HG03378 (cell line): ENCODE results near the gene TMEM185B.

Experiments
- ATAC-seq: cut with Tn5 transposase; IDR thresholded peaks from one replicate; pipeline ENCODE4 v1.9.1; 2021; ENCODE audit warnings: mild to moderate bottlenecking, moderate library complexity; ENCODE audit not compliant: unreplicated experiment

The TMEM185B gene

DNA sequence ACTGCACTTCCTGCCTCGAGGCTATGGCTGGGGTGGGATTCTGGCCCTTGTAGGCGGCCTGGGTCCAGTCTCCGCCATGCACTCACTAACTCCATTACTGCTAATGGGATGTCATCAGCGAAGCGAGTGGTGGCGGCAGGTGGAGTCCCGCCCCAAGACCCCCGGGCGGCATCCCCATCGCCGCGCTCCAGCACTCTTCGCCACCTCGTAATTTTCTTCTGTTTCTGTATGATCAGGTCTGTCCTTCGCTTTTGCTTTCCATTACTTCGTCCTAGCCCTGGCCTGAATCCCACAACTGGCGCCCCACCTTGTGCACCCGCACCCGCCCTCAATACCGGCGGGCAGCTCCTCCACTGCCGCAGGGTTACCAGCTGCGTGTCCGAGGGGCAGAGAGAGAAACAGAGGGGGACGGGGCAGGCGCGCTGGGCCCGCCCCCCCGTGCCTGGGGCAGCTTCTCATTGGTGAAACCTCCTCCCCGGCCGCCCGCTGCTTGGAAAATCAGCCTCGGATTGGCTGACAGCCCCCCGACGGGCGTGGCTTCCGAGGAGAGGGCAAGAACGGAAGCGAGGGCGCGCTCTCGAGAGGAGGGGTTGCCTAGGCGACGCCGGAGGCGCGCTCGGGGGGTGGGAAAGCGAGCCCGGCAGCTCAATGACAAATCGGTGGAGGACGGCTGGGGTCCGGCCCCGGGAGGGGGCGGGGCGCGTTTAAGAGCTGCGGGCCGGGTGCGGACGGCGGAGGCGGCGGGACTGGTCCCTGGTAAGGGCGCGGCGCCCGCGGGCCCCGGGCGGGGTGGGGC lies 29.2 kb upstream of the TMEM185B start, which contains the start of gene RALB:
RALB (plus strand) TSS at position 628 of the 796 bp plus-strand sequence. CDS start 25,813 bp downstream, outside the sequence.
- ATAC-seq, result peak; percentile 89

- ATAC-seq, result peak; percentile 1
Observed at GRCh38 chr2:120251880-120252224, 28.7 kb upstream of the TMEM185B start.

- no peak for ATAC-seq
Observed at GRCh38 chr2:120251078-120251477, 27.9 kb upstream of the TMEM185B start.

- no peak for ATAC-seq
Observed at GRCh38 chr2:120250640-120251039, 27.4 kb upstream of the TMEM185B start.

GRCh38 chr2:120247851-120248250 lies 24.7 kb upstream of the TMEM185B start:
- ATAC-seq, result no peak

- ATAC-seq, result no peak
Observed at GRCh38 chr2:120246546-120247300, 23.5 kb upstream of the TMEM185B start.

- ATAC-seq, result no peak
Observed at GRCh38 chr2:120245520-120246332, 22.5 kb upstream of the TMEM185B start.

GRCh38 chr2:120244656-120245519 lies 21.7 kb upstream of the TMEM185B start:
- no peak for ATAC-seq

GRCh38 chr2:120243875-120244553 lies 20.8 kb upstream of the TMEM185B start:
- no peak for ATAC-seq

DNA sequence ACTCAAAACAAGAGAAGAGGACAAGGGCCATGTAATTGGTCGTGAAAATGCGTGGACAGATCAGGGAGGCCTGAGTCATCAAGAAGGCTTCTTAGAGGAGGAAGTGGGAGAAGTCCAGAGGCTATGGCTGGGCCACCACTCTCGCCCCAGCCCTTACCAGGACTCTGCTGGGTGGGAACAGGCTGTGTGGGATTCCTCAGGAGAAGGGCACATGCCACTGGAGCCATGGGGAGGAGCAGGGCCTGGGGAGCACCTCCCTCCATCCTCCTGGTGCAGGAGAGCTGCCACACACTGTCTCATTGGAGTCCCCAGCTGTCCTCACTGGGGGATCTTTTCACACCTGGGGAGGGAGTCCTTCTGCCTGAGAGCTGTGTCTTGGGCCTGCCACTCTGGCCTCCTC lies 20.0 kb upstream of the TMEM185B start:
- no peak for ATAC-seq

GRCh38 chr2:120241684-120242083 lies 18.5 kb upstream of the TMEM185B start:
- ATAC-seq, result no peak

GRCh38 chr2:120240901-120241429 lies 17.8 kb upstream of the TMEM185B start:
- ATAC-seq, result no peak

DNA sequence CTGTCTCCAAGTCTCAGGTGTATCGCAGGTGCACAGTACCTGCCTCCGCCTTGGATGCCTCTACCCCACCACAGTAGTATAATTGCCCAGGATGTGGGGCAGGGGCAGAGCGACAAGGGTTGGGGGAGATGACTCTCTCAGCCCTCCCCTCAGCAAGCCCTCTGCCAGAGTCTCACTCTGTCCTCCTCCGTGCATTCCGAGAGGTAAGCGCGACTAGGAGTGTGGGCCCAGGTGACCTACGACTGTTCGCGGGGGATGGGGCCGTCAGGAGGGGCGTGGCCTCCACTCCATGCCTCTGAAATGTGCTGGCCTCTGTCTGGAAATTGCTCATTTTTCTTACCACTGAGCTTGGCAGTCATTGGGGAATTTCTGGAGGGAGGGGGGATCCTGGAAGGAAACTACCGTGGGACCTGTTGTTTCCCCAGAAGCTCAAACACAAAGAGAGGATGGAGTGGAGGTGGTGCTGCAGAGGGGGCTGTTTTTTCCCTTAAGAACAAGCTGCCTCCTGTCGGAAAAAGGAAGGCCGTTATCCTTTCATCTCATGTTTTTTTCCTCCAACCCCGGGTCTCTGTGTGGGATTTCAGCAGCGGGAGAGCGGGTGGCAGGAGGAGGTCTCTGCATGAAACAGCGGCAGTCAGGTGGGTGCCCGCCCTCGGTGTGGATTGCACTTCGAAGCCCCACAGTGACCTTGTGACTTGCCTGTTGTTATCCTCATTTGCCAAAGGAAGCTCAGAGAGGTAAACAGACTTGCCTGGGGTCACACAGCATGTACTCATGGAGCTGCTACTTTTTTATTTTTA lies 16.5 kb upstream of the TMEM185B start:
- ATAC-seq, result no peak

- ATAC-seq, result no peak
Observed at GRCh38 chr2:120238728-120239487, 15.7 kb upstream of the TMEM185B start.

- no peak for ATAC-seq
Observed at GRCh38 chr2:120237491-120237902, 14.3 kb upstream of the TMEM185B start.

GRCh38 chr2:120236791-120237190 lies 13.6 kb upstream of the TMEM185B start:
- no peak for ATAC-seq

DNA sequence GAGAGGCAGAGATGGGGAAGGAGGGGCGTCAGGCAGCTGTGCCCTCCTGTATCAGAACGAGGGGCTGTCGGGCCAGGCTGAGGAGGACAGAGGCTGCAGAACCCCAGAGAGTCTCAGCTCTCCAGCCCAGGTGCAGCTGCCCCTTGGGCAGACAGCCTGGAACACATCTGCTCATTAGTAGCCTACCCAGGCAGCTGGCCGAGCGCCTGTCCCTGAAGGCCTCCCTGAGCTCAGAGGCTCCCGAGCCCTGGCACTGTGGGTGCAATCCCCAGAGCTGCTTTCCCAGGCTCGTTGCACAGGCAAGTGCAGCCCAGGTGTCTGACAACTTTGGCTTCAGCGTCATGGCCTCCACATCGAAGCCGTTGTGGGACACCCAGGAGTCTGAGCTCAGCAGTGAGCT lies 13.1 kb upstream of the TMEM185B start:
- no peak for ATAC-seq

- ATAC-seq, result no peak
Observed at GRCh38 chr2:120235681-120236080, 12.5 kb upstream of the TMEM185B start.
